Measurements from ENCODE around the gene RBM33. TPM values are rescaled to one million over a fixed set of nuclear protein-coding genes. Genes with fewer than 3 reads are reported as not detected.

The RBM33 gene
- total RNA-seq, 1 donor from 2014 or later, result 79.4 TPM

DNA sequence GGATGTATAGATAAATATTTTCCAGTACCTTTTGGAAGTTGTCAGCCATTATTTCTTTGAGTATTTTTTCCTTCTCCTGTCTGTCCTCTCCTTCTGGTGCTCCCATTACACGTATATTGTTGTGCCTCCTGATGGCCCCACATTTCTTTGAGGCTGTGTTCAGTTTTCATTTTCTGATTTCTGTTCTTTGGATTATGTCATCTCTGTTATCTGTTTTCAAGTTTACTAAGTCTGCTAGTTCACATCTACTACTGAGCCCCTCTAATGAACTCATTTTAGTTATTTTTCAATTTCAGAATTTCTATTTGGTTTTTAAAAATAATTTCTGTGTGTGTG is 16.3 kb downstream of the RBM33 start:
- no peak overlapping the region for H3K4me3 Mint-ChIP-seq (ENCODE audit: low read depth)

DNA sequence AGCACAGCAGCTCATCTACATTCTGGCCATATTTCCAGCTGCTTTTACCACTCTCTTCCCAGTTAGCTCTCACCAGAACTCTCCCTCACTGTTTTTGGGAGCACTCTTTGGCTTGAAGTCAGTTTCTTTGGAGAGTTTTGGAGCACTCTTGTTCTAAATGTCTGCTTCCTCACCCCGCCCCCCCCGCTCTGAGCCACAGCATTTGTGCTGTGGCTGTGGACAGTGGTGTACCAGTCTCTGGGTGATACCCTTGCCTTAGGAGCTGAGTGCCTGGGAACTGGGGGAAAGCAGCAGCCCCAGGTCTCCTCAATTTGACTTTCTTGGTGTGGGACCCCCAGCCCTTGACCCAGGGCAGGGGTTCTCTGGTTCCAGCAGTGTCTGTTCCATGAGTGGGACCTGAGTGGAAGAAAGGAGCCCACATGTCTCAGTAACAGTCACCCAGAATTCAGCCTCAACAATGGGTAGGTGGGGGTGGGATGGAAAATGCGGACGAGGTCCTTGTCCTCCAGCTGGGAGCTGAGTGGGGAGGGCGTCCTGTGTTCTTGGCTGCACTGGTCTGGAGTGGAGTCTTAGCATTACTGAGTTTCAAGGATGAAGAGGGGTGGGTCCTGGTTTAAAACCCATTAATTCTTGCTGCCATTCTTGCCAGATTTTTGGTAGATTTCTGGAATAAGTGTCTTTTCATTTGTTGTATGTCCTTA is 18.0 kb downstream of the RBM33 start:
- Mint-ChIP-seq H3K27ac (no peak overlapping the region), H3K36me3 (ENCODE audit: insufficient read depth) (peaks cover 9% of the 10 kb centered on the region), H3K27me3 (no peaks in the 10 kb centered on the region), H3K4me3 (ENCODE audit: low read depth) (no peak overlapping the region), H3K9me3 (ENCODE audit: low read depth) (peaks cover 8% of the 10 kb centered on the region), H3K4me1 (ENCODE audit: low read depth) (peaks cover 2% of the 10 kb centered on the region)
- TF ChIP-seq, protein P1, sequence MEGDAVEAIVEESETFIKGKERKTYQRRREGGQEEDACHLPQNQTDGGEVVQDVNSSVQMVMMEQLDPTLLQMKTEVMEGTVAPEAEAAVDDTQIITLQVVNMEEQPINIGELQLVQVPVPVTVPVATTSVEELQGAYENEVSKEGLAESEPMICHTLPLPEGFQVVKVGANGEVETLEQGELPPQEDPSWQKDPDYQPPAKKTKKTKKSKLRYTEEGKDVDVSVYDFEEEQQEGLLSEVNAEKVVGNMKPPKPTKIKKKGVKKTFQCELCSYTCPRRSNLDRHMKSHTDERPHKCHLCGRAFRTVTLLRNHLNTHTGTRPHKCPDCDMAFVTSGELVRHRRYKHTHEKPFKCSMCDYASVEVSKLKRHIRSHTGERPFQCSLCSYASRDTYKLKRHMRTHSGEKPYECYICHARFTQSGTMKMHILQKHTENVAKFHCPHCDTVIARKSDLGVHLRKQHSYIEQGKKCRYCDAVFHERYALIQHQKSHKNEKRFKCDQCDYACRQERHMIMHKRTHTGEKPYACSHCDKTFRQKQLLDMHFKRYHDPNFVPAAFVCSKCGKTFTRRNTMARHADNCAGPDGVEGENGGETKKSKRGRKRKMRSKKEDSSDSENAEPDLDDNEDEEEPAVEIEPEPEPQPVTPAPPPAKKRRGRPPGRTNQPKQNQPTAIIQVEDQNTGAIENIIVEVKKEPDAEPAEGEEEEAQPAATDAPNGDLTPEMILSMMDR (IDR thresholded peaks at IDR 0.05; ENCODE audit: unreplicated experiment), result no peak
- no peak for DNase-seq (ENCODE audit: low spot score, unreplicated experiment)

More for the DNA sequence above, 16.3 kb downstream of the RBM33 start:
- H3K36me3 Mint-ChIP-seq (ENCODE audit: insufficient read depth), result peaks cover 9% of the 10 kb centered on the region
- peaks cover 8% of the 10 kb centered on the region for H3K9me3 Mint-ChIP-seq (ENCODE audit: low read depth)
- H3K4me1 Mint-ChIP-seq (ENCODE audit: low read depth), result peaks cover 2% of the 10 kb centered on the region
- TF ChIP-seq, protein P1 (IDR thresholded peaks at IDR 0.05; ENCODE audit: unreplicated experiment), result no peak
- DNase-seq (ENCODE audit: low spot score, unreplicated experiment), result no peak
- no peaks in the 10 kb centered on the region for H3K27me3 Mint-ChIP-seq
- H3K27ac Mint-ChIP-seq, result no peak overlapping the region

DNA sequence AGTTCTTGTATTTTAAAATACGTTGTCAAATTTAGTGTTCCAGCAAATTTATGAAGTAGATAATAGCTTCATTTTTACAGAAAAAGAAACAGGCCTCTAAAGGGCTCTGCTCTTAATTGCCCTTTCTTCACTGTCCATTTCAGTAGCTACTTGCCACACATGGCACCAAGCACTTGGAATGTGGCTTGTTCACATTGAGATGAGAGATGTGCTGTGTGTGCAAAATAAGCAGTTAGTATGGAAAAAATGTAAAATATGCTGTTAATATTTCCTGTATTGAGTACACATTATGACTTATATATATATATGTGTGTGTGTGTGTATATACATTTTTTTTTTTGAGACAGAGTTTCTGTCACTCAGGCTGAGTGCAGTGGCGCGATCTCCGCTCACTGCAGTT is 19.5 kb downstream of the RBM33 start:
- Mint-ChIP-seq H3K36me3 (ENCODE audit: insufficient read depth) (peaks cover 9% of the 10 kb centered on the region), H3K27ac (no peak overlapping the region), H3K9me3 (ENCODE audit: low read depth) (peaks cover 8% of the 10 kb centered on the region), H3K4me3 (ENCODE audit: low read depth) (no peak overlapping the region), H3K4me1 (ENCODE audit: low read depth) (peaks cover 6% of the 10 kb centered on the region), H3K27me3 (no peaks in the 10 kb centered on the region)
- no peak for DNase-seq (ENCODE audit: low spot score, unreplicated experiment)
- TF ChIP-seq, protein P1 (IDR thresholded peaks at IDR 0.05; ENCODE audit: unreplicated experiment), result no peak

DNA sequence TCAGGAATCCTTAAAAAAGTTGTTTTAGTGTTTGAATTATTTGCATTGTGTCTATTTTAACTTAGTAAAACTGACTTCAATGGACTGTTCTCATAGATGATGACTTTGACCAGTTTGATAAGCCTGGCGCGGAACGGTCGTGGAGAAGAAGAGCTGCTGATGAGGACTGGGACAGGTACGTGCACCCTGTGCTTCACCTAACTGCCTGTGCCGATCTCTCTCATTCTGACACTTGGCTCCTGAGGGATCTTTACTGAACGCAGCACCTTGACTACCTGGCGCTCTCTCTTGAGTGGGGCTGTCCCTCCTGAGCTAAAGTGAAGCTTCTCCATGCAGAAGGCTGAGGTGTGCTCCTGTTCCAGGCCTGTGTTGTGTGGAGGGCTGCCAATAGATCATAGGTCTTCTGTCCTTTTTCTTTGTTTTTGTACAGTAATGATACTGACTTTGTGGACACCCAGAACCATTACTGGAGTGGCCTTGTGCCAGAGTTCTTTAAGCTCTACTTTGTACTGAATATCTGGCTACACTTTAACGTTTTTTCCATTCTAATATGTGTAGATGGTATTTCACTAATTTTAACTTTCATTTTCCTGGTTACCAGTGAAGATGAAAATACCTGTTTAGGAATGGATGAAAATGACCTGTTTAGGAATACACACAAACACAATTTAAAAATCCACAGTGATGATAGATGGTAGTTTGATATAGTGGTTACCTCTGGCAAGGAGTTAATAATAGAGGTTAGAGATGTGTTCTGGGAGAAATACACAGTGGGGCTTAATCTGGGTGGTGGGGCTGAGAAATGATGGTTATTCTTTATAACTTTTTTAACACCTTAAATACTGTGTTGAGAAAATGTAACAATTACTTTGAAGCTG is 20.9 kb downstream of the RBM33 start:
- Mint-ChIP-seq H3K4me3 (ENCODE audit: low read depth) (no peak overlapping the region), H3K9me3 (ENCODE audit: low read depth) (no peaks in the 10 kb centered on the region), H3K27ac (no peak overlapping the region), H3K4me1 (ENCODE audit: low read depth) (peaks cover 6% of the 10 kb centered on the region), H3K27me3 (no peaks in the 10 kb centered on the region), H3K36me3 (ENCODE audit: insufficient read depth) (peaks cover 2% of the 10 kb centered on the region)
- TF ChIP-seq, protein P1 (IDR thresholded peaks at IDR 0.05; ENCODE audit: unreplicated experiment), result no peak
- no peak for DNase-seq (ENCODE audit: low spot score, unreplicated experiment)

DNA sequence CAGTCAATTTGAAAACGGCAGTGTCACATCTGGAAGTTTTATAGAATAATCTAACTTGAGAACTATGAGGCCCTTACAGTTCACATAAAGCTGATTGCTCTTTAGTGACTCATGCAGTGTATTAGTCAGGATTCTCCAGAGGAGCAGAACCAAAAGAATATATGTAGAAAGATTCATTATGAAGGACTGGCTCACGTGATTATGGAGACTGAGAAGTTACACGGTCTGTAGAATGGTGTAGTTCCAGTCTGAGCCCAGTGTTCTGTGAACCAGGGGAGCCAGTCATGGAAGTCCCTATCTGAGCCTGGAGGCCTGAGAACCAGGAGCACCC is 21.5 kb downstream of the RBM33 start:
- H3K36me3 Mint-ChIP-seq (ENCODE audit: insufficient read depth), result no peaks in the 10 kb centered on the region
- no peak for DNase-seq (ENCODE audit: low spot score, unreplicated experiment)
- H3K27me3 Mint-ChIP-seq, result no peaks in the 10 kb centered on the region
- H3K4me3 Mint-ChIP-seq (ENCODE audit: low read depth), result no peak overlapping the region
- no peak overlapping the region for H3K27ac Mint-ChIP-seq
- TF ChIP-seq, protein P1 (IDR thresholded peaks at IDR 0.05; ENCODE audit: unreplicated experiment), result no peak
- H3K9me3 Mint-ChIP-seq (ENCODE audit: low read depth), result no peaks in the 10 kb centered on the region
- peaks cover 10% of the 10 kb centered on the region for H3K4me1 Mint-ChIP-seq (ENCODE audit: low read depth)
